ENCODE results near the gene GALNT5.

DNA sequence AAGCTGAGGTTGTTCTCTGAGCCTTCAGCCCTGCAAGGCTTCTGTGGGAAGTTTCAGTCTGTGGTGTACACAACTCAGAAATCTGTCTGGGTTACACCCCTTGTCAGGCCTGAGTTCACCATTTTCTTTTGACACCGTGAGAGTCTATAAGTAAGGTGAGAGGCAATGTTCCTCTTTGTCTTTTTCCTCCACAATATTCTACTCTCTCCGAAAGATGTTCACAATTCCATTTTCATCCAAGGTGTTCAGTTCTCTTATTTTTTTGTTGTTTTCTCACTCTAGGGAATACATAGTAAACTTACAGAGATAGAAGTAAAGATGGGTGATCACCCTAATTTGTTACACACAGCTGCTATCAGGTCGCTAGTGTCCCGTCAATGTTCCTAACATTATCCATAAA lies 64.9 kb downstream of the GALNT5 start:
- TF ChIP-seq, protein P1, sequence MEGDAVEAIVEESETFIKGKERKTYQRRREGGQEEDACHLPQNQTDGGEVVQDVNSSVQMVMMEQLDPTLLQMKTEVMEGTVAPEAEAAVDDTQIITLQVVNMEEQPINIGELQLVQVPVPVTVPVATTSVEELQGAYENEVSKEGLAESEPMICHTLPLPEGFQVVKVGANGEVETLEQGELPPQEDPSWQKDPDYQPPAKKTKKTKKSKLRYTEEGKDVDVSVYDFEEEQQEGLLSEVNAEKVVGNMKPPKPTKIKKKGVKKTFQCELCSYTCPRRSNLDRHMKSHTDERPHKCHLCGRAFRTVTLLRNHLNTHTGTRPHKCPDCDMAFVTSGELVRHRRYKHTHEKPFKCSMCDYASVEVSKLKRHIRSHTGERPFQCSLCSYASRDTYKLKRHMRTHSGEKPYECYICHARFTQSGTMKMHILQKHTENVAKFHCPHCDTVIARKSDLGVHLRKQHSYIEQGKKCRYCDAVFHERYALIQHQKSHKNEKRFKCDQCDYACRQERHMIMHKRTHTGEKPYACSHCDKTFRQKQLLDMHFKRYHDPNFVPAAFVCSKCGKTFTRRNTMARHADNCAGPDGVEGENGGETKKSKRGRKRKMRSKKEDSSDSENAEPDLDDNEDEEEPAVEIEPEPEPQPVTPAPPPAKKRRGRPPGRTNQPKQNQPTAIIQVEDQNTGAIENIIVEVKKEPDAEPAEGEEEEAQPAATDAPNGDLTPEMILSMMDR (IDR thresholded peaks at IDR 0.05; ENCODE audit: low read depth, low read length, poor library complexity, severe bottlenecking), result no peak
- no peak for TF ChIP-seq EZH2phosphoT487 (IDR thresholded peaks at IDR 0.05; ENCODE audit: borderline replicate concordance, low read length)
